OCI-LY7 (cell line): ENCODE measurements around the gene DAGLA.

Source experiments
- CTCF ChIP-seq: fragments of 200-600 bp; sonication (generic); conservative IDR thresholded peaks from 2 replicates; pipeline ENCODE4 v1.5.1; 2014; ENCODE audit warnings: mild to moderate bottlenecking, antibody characterized with exemption, low read length, moderate library complexity, mixed read lengths
- EZH2phosphoT487 ChIP-seq: fragments of 200-600 bp; sonication (generic); IDR thresholded peaks from 2 replicates; pipeline ENCODE4 v1.6.1; 2018; ENCODE audit warnings: low read depth, borderline replicate concordance, mild to moderate bottlenecking, mixed run types, antibody characterized with exemption, low read length, moderate library complexity, mixed read lengths

GRCh38 chr11:61731211-61731951, 51.2 kb downstream of the DAGLA start:
- no peak for TF ChIP-seq CTCF
- TF ChIP-seq EZH2phosphoT487 = no peak
